ENCODE data around the gene CLSTN3.

The CLSTN3 gene

DNA sequence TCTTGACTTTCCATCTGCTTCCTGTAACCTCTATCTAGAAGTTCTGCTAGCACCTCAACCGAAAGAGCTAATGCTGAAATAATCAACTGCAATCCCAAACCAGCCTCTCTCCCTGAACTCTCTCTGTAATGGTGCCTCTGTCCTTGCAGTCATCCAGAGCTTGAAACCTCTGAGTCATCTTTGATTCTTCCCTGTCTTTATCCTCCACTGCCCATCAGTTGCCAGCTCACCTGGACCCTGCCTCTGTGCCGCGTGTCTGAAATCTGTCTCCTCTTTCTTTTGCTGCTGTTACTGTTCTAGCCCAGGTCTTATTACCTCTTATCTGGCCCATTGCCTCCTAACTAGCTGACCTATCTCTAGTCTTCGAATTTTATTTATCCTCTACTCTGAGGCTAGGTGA, 15.5 kb downstream of the CLSTN3 start:
- H3K27ac ChIP-seq (ENCODE audit: poor library complexity, severe bottlenecking) = no peak overlapping the region
- no peaks in the 10 kb centered on the region for H3K27me3 ChIP-seq (ENCODE audit: insufficient read depth, poor library complexity, severe bottlenecking)
- H3K9me3 ChIP-seq (ENCODE audit: severe bottlenecking) = no peaks in the 10 kb centered on the region
- H3K4me3 ChIP-seq (ENCODE audit: severe bottlenecking) = no peak overlapping the region
- TF ChIP-seq, protein P1, sequence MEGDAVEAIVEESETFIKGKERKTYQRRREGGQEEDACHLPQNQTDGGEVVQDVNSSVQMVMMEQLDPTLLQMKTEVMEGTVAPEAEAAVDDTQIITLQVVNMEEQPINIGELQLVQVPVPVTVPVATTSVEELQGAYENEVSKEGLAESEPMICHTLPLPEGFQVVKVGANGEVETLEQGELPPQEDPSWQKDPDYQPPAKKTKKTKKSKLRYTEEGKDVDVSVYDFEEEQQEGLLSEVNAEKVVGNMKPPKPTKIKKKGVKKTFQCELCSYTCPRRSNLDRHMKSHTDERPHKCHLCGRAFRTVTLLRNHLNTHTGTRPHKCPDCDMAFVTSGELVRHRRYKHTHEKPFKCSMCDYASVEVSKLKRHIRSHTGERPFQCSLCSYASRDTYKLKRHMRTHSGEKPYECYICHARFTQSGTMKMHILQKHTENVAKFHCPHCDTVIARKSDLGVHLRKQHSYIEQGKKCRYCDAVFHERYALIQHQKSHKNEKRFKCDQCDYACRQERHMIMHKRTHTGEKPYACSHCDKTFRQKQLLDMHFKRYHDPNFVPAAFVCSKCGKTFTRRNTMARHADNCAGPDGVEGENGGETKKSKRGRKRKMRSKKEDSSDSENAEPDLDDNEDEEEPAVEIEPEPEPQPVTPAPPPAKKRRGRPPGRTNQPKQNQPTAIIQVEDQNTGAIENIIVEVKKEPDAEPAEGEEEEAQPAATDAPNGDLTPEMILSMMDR (IDR thresholded peaks at IDR 0.05; ENCODE audit: poor library complexity, severe bottlenecking) = no peak
- no peak for DNase-seq (ENCODE audit: low spot score)
- H3K36me3 ChIP-seq (ENCODE audit: low read depth) = no peaks in the 10 kb centered on the region
- ATAC-seq (ENCODE audit: low read depth) = no peak
- no peaks in the 10 kb centered on the region for H3K4me1 ChIP-seq (ENCODE audit: insufficient read depth, poor library complexity, severe bottlenecking)

DNA sequence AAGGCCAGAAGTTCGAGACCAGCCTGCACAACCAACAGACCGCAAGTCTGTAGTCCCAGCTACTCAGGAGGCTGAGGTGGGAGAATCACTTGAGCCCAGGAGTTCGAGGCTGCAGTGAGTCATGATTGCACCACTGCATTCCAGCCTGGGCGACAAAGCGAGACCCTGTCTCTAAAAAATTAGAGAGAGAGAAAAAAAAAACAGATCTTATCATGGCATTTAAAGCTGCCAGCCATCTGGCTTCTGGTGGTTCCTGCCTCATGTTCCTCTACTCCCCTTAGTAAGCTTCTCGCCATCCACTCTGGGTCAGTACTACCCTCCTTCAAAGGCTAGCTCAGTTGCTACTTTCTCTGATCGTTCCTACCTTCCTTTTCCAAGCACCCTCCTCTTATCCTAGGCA, 16.1 kb downstream of the CLSTN3 start:
- Histone ChIP-seq H3K27me3 (ENCODE audit: insufficient read depth, poor library complexity, severe bottlenecking) (no peaks in the 10 kb centered on the region), H3K9me3 (ENCODE audit: severe bottlenecking) (no peaks in the 10 kb centered on the region), H3K27ac (ENCODE audit: poor library complexity, severe bottlenecking) (no peak overlapping the region), H3K4me3 (ENCODE audit: severe bottlenecking) (no peak overlapping the region), H3K4me1 (ENCODE audit: insufficient read depth, poor library complexity, severe bottlenecking) (no peaks in the 10 kb centered on the region), H3K36me3 (ENCODE audit: low read depth) (no peaks in the 10 kb centered on the region)
- ATAC-seq (ENCODE audit: low read depth) (no peak), DNase-seq (ENCODE audit: low spot score) (no peak)
- TF ChIP-seq, protein P1 (IDR thresholded peaks at IDR 0.05; ENCODE audit: poor library complexity, severe bottlenecking) = no peak

DNA sequence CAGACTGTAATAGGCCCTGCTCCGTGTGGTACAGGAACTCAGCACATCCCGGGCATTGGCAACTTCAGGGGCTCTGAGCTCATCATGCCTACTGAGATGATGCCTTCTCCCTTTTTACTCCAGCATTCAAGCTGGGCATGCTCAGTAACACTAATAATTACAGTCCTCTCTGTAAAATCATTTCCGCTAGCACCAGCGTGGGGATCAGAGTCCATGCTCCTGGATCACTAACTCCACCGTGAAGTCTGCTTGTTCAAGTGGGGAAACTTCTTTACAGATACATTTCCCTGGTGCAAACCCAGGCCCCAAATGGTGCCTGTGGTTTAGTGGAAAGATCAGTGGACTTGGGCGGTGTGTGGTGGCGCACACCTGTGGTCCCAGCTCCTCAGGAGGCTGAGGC, 16.7 kb downstream of the CLSTN3 start:
- Histone ChIP-seq H3K27me3 (ENCODE audit: insufficient read depth, poor library complexity, severe bottlenecking) (no peaks in the 10 kb centered on the region), H3K27ac (ENCODE audit: poor library complexity, severe bottlenecking) (no peak overlapping the region), H3K4me1 (ENCODE audit: insufficient read depth, poor library complexity, severe bottlenecking) (no peaks in the 10 kb centered on the region), H3K36me3 (ENCODE audit: low read depth) (no peaks in the 10 kb centered on the region), H3K4me3 (ENCODE audit: severe bottlenecking) (no peak overlapping the region), H3K9me3 (ENCODE audit: severe bottlenecking) (no peaks in the 10 kb centered on the region)
- DNase-seq (ENCODE audit: low spot score) (no peak), ATAC-seq (ENCODE audit: low read depth) (no peak)
- TF ChIP-seq, protein P1 (IDR thresholded peaks at IDR 0.05; ENCODE audit: poor library complexity, severe bottlenecking) = no peak

DNA sequence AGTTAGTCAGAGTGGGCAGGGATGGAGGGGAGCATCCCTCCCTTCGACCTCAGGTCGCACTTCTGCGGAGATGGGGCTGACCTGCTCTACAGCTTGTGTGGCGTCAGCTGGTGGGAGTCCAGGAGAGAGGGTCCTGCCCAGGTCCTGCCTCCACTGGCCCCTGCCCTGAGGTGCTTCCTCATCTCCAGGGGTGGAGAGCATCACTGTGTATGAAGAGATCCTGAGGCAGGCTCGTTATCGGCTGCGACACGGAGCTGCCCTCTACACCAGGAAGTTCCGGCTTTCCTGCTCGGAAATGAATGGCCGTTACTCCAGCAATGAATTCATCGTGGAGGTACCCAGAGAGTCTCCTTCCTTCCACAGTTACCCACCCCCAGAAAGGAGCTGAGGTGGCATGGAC, 20.2 kb downstream of the CLSTN3 start:
- DNase-seq (ENCODE audit: low spot score) = no peak
- TF ChIP-seq, protein P1 (IDR thresholded peaks at IDR 0.05; ENCODE audit: poor library complexity, severe bottlenecking) = no peak
- H3K36me3 ChIP-seq (ENCODE audit: low read depth) = no peaks in the 10 kb centered on the region

DNA sequence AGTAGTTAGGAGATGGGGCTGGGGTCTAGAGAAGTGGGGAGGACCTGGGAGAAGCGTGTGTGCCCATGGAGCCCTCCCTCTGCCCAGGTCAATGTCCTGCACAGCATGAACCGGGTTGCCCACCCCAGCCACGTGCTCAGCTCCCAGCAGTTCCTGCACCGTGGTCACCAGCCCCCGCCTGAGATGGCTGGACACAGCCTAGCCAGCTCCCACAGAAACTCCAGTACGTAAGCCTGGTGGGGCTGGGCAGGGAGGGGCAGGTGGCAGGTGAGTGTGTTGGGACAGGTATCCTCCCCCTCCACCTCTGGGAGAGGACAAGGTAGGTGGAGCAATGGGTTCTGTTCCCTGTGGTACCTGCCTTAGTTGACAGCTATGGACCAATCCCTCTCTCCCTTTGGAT, 20.7 kb downstream of the CLSTN3 start:
- no peak for ATAC-seq (ENCODE audit: low read depth)
- Histone ChIP-seq H3K36me3 (ENCODE audit: low read depth) (no peaks in the 10 kb centered on the region), H3K4me1 (ENCODE audit: insufficient read depth, poor library complexity, severe bottlenecking) (peaks cover 3% of the 10 kb centered on the region), H3K4me3 (ENCODE audit: severe bottlenecking) (no peak overlapping the region), H3K27me3 (ENCODE audit: insufficient read depth, poor library complexity, severe bottlenecking) (no peaks in the 10 kb centered on the region), H3K27ac (ENCODE audit: poor library complexity, severe bottlenecking) (no peak overlapping the region), H3K9me3 (ENCODE audit: severe bottlenecking) (no peaks in the 10 kb centered on the region)
- DNase-seq (ENCODE audit: low spot score) = no peak
- TF ChIP-seq, protein P1 (IDR thresholded peaks at IDR 0.05; ENCODE audit: poor library complexity, severe bottlenecking) = no peak

More for the DNA sequence above, 20.2 kb downstream of the CLSTN3 start:
- ATAC-seq (ENCODE audit: low read depth) = no peak
- Histone ChIP-seq H3K4me3 (ENCODE audit: severe bottlenecking) (no peak overlapping the region), H3K9me3 (ENCODE audit: severe bottlenecking) (no peaks in the 10 kb centered on the region), H3K27me3 (ENCODE audit: insufficient read depth, poor library complexity, severe bottlenecking) (no peaks in the 10 kb centered on the region), H3K4me1 (ENCODE audit: insufficient read depth, poor library complexity, severe bottlenecking) (no peaks in the 10 kb centered on the region), H3K27ac (ENCODE audit: poor library complexity, severe bottlenecking) (no peak overlapping the region)
